A549 (cell line): ENCODE results near the gene INO80. TPM values are rescaled to one million over a fixed set of nuclear protein-coding genes. Genes with fewer than 3 reads are reported as not detected.

Experiments used
- ATAC-seq, 2 experiments: fragments of 200-7000 bp in 1 of 2; fragments of >200 bp in 1 of 2; cut with Nextera tagmentation in 1 of 2; cut with Tn5 transposase in 1 of 2; 3 replicates each; pipeline versions ENCODE4 v1.8.0 to v1.9.1; 2018 to 2020; ENCODE audit warnings: mild to moderate bottlenecking in 1 of 2, moderate library complexity in 1 of 2
- CTCF ChIA-PET: fragments of 300-600 bp; sonication (Branson Sonifier 250); formaldehyde crosslinking; extraction: SDS; loops from one replicate; lab custom pipeline; 2021; ENCODE audit warnings: antibody characterized with exemption, inconsistent platforms; lab: Yijun Ruan, JAX
- POLR2A ChIA-PET: fragments of 350-600 bp; formaldehyde crosslinking; extraction: SDS; loops from one replicate; lab custom pipeline; 2021; ENCODE audit warnings: antibody characterized with exemption, inconsistent platforms; lab: Yijun Ruan, JAX
- DNase-seq, 2 experiments: peaks; one replicate each; pipeline versions ENCODE4 v3.0.0 to v3.0.0-alpha.2; 2011 to 2016; ENCODE audit warnings: low read depth in 1 of 2, low spot score in 1 of 2
- FAIRE-seq: peaks from 2 replicates; lab custom pipeline; 2011; peaks lifted over from hg19 to GRCh38; lab: Jason Lieb, UNC
- H3K27ac ChIP-seq, 2 experiments: fragments of >200 bp; sonication (Bioruptor Twin); formaldehyde crosslinking; 3 replicates each; pipeline ENCODE4 v1.5.1; 2016 to 2017
- H3K4me1 ChIP-seq: fragments of >200 bp; sonication (Bioruptor Twin); formaldehyde crosslinking; 3 replicates; pipeline ENCODE4 v1.6.1; 2016
- H3K4me2 ChIP-seq: fragments of >200 bp; sonication (Bioruptor Twin); formaldehyde crosslinking; 3 replicates; pipeline ENCODE4 v1.6.1; 2016
- H3K4me3 ChIP-seq: fragments of >200 bp; sonication (Bioruptor Twin); formaldehyde crosslinking; 3 replicates; pipeline ENCODE4 v1.5.1; 2016
- H3K9me3 ChIP-seq: fragments of >200 bp; sonication (Bioruptor Twin); formaldehyde crosslinking; 3 replicates; pipeline ENCODE4 v1.6.1; 2016
- CBX8 ChIP-seq: fragments of 200-600 bp; sonication (generic); IDR thresholded peaks from 2 replicates; pipeline ENCODE4 v1.6.1; 2016
- CEBPB ChIP-seq, 2 experiments: fragments of >200 bp in 1 of 2; sonication (Bioruptor Twin) in 1 of 2; formaldehyde crosslinking in 1 of 2; IDR thresholded peaks; 2 replicates each; pipeline ENCODE4 v1.6.1; 2012 to 2016
- EHF ChIP-seq: fragments of 250-450 bp; sonication (Bioruptor Pico); IDR thresholded peaks from 2 replicates; pipeline ENCODE4 v1.5.0; 2020; ENCODE audit warnings: mild to moderate bottlenecking
- EP300 ChIP-seq, 2 experiments: fragments of >200 bp; sonication (Bioruptor Twin); formaldehyde crosslinking; IDR thresholded peaks; 2 replicates in 1 of 2; 3 replicates in 1 of 2; pipeline ENCODE4 v1.6.1; 2016 to 2017
- FOSB ChIP-seq: fragments of 250-450 bp; sonication (Bioruptor Pico); IDR thresholded peaks from 2 replicates; pipeline ENCODE4 v1.5.0; 2020; ENCODE audit warnings: mild to moderate bottlenecking, moderate library complexity
- FOSL2 ChIP-seq, 2 experiments: fragments of 450-650 bp in 1 of 2; fragments of >200 bp in 1 of 2; sonication (Bioruptor Twin) in 1 of 2; formaldehyde crosslinking; IDR thresholded peaks; 2 replicates each; pipeline versions ENCODE4 v1.5.0 to v1.6.1; 2016 to 2020; ENCODE audit warnings: mild to moderate bottlenecking in 1 of 2, moderate library complexity in 1 of 2
- GATA3 ChIP-seq: IDR thresholded peaks from 2 replicates; pipeline ENCODE4 v1.6.1; 2012; ENCODE audit warnings: borderline replicate concordance
- HOXB13 ChIP-seq: fragments of 250-450 bp; sonication (Bioruptor Pico); IDR thresholded peaks from 2 replicates; pipeline ENCODE4 v1.5.0; 2020; ENCODE audit warnings: low read depth, mild to moderate bottlenecking, moderate library complexity
- JUN ChIP-seq, 2 experiments: fragments of >200 bp; sonication (Bioruptor Twin); formaldehyde crosslinking; IDR thresholded peaks; 2 replicates in 1 of 2; 3 replicates in 1 of 2; pipeline ENCODE4 v1.6.1; 2016 to 2017
- JUNB ChIP-seq: fragments of >200 bp; sonication (Bioruptor Twin); formaldehyde crosslinking; IDR thresholded peaks from 2 replicates; pipeline ENCODE4 v1.6.1; 2016
- KDM1A ChIP-seq: fragments of 200-600 bp; sonication (generic); IDR thresholded peaks from 2 replicates; pipeline ENCODE4 v1.6.1; 2016; ENCODE audit warnings: low read depth, mild to moderate bottlenecking
- MAFK ChIP-seq: fragments of 450-650 bp; IDR thresholded peaks from 2 replicates; pipeline ENCODE4 v1.6.1; 2014; ENCODE audit not compliant: partially characterized antibody
- MAZ ChIP-seq: fragments of 150-350 bp; IDR thresholded peaks from 2 replicates; pipeline ENCODE4 v1.6.1; 2014; ENCODE audit warnings: antibody characterized with exemption, low read depth, low read length, borderline replicate concordance
- POLR2AphosphoS2 ChIP-seq: conservative IDR thresholded peaks from 2 replicates; pipeline ENCODE4 v1.6.1; 2012; ENCODE audit warnings: low read length, improper control_type of control experiment, inconsistent platforms
- RCOR1 ChIP-seq: fragments of 150-350 bp; IDR thresholded peaks from 2 replicates; pipeline ENCODE4 v1.6.1; 2014; ENCODE audit warnings: antibody characterized with exemption, low read length, low read depth
- REST ChIP-seq: fragments of 200-600 bp; sonication (generic); IDR thresholded peaks from 2 replicates; pipeline ENCODE4 v1.6.1; 2016; ENCODE audit warnings: antibody characterized with exemption, mild to moderate bottlenecking, moderate library complexity
- RNF2 ChIP-seq: fragments of 200-600 bp; sonication (generic); IDR thresholded peaks from 2 replicates; pipeline ENCODE4 v1.6.1; 2016; ENCODE audit warnings: low read depth, mild to moderate bottlenecking, antibody characterized with exemption, moderate library complexity, borderline replicate concordance
- ZNF302 ChIP-seq: fragments of 250-450 bp; sonication (Bioruptor Pico); IDR thresholded peaks from 2 replicates; pipeline ENCODE4 v1.9.0; 2021; ENCODE audit warnings: inconsistent platforms, mild to moderate bottlenecking, moderate library complexity
- WGBS: methylation state at CpG from one replicate; pipeline ENCODE4 v1.1.6; 2017; ENCODE audit errors: missing lambda C conversion rate; 5-methylcytosine and 5-hydroxymethylcytosine counted together
- polyA plus RNA-seq, 4 experiments: library from polyadenylated mRNA; depleted of rRNA in 3 of 4; stranded (reverse); fragments of >200 nt; fragmentation: RNase III in 1 of 4; extraction: RNeasy Plus Mini Kit Qiagen cat#74134 plus additional on column Dnase treatment in 1 of 4; gene quantifications; 2 replicates in 3 of 4; 3 replicates in 1 of 4; pipeline ENCODE4 v1.2.3, GENCODE V29; 2011 to 2017
- TF ChIP-seq, protein P1 (sequence below): fragments of 450-650 bp; IDR thresholded peaks from 2 replicates; pipeline ENCODE4 v1.6.1; 2014; ENCODE audit warnings: antibody characterized with exemption
- TF ChIP-seq, protein P2 (sequence below): IDR thresholded peaks from 2 replicates; pipeline ENCODE4 v1.6.1; 2012
- TF ChIP-seq, protein P3 (sequence below): fragments of >200 bp; sonication (Bioruptor Twin); formaldehyde crosslinking; IDR thresholded peaks from 2 replicates; pipeline ENCODE4 v1.6.1; 2016

The INO80 gene
- polyA plus RNA-seq, 2 of the 4 experiments (the other 2 are of a cell fraction): 6.7 to 10.9 TPM

- H3K27ac ChIP-seq: peak overlapping the region; percentile 72 to 76
- no peaks in the 10 kb centered on the region for H3K9me3 ChIP-seq
- TF ChIP-seq FOSL2 (IDR thresholded peaks at IDR 0.05) (no peak), FOSL2 (CRISPR knock-in tag; IDR thresholded peaks at IDR 0.05) (no peak), JUN (IDR thresholded peaks at IDR 0.05) (no peak), RCOR1 (no peak), ZNF302 (CRISPR knock-in tag) (no peak)
- TF ChIP-seq, protein P1, sequence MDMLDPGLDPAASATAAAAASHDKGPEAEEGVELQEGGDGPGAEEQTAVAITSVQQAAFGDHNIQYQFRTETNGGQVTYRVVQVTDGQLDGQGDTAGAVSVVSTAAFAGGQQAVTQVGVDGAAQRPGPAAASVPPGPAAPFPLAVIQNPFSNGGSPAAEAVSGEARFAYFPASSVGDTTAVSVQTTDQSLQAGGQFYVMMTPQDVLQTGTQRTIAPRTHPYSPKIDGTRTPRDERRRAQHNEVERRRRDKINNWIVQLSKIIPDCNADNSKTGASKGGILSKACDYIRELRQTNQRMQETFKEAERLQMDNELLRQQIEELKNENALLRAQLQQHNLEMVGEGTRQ: peak; percentile 46
- DNase-seq (peak in 1 of 2 experiments; percentile 57), FAIRE-seq (no peak), ATAC-seq (peak in 1 of 2 experiments; percentile 74; a peak in 3 of 6 replicates)
- no peak overlapping the region for H3K4me3 ChIP-seq
- peaks cover 46% of the 10 kb centered on the region for H3K4me1 ChIP-seq
- CTCF ChIA-PET: interaction anchor here (1.4 kb wide), 2 partner anchors 59 to 96 kb away, joined by 3 to 5 read pairs; no protein-coding TSS in a partner anchor
- WGBS: 47% methylated on average over 5 of the region's 5 CpGs
- peak overlapping the region; percentile 60 for H3K4me2 ChIP-seq
- POLR2A ChIA-PET: no interaction called here
These were observed 114.4 kb downstream of the INO80 start for GRCh38 chr15:41001524-41002214.

- TF ChIP-seq MAFK (peak; percentile 54), REST (no peak), CEBPB (IDR thresholded peaks at IDR 0.05) (peak in 1 of 2 experiments; percentile 59; a peak in 2 of 4 replicates), JUN (IDR thresholded peaks at IDR 0.05) (peak in 1 of 2 experiments; percentile 41; a peak in 1 of 5 replicates), EP300 (IDR thresholded peaks at IDR 0.05) (peak in 1 of 2 experiments; percentile 61; a peak in 1 of 5 replicates), GATA3 (peak; percentile 60; the same call in 1 of the 2 replicates), FOSL2 (IDR thresholded peaks at IDR 0.05) (peak; percentile 6; the same call in 1 of the 2 replicates), FOSL2 (CRISPR knock-in tag; IDR thresholded peaks at IDR 0.05) (peak; percentile 87), JUNB (peak; percentile 56; the same call in 1 of the 2 replicates), KDM1A (no peak), CBX8 (no peak)
- TF ChIP-seq, protein P2, sequence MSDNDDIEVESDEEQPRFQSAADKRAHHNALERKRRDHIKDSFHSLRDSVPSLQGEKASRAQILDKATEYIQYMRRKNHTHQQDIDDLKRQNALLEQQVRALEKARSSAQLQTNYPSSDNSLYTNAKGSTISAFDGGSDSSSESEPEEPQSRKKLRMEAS: 0 out of 2 replicates have a peak, but pooled peaks have one; percentile 20
- ATAC-seq: peak; percentile 88 to 89
- FAIRE-seq: peak; percentile 89
- Histone ChIP-seq H3K4me3 (no peak overlapping the region), H3K4me2 (peak overlapping the region; percentile 70), H3K27ac (peak overlapping the region; percentile 71 to 72; a peak in 5 of 6 replicates), H3K9me3 (no peaks in the 10 kb centered on the region), H3K4me1 (peaks cover 49% of the 10 kb centered on the region)
- WGBS: 2% methylated on average over 4 of the region's 4 CpGs
- DNase-seq: peak; percentile 39 to 82
- POLR2A ChIA-PET: no interaction called here
- CTCF ChIA-PET: interaction anchor here (0.6 to 1.0 kb wide), 3 partner anchors 54 to 604 kb away, joined by 3 to 4 read pairs (median 3); no protein-coding TSS in a partner anchor
These were observed 116.9 kb downstream of the INO80 start for GRCh38 chr15:40999190-40999589.

GRCh38 chr15:40995656-40996055, 120.4 kb downstream of the INO80 start:
- H3K4me2 ChIP-seq: no peak overlapping the region
- FAIRE-seq (no peak), DNase-seq (no peak), ATAC-seq (no peak)
- no peak overlapping the region for H3K27ac ChIP-seq
- WGBS: 94% methylated on average over 3 of the region's 3 CpGs
- POLR2A ChIA-PET: no interaction called here
- no peaks in the 10 kb centered on the region for H3K9me3 ChIP-seq
- H3K4me3 ChIP-seq: no peak overlapping the region
- H3K4me1 ChIP-seq: peaks cover 32% of the 10 kb centered on the region
- CTCF ChIA-PET: interaction anchor here (0.6 to 0.8 kb wide), 2 partner anchors 40 to 91 kb away, joined by 3 to 4 read pairs; no protein-coding TSS in a partner anchor
- TF ChIP-seq FOSB (CRISPR knock-in tag): no peak
- TF ChIP-seq EHF (CRISPR knock-in tag): no peak
- no peak for TF ChIP-seq POLR2AphosphoS2
- no peak for TF ChIP-seq MAZ
- no peak for TF ChIP-seq REST
- TF ChIP-seq, protein P1: no peak
- TF ChIP-seq, protein P2: no peak
- no peak for TF ChIP-seq RNF2
- TF ChIP-seq HOXB13 (CRISPR knock-in tag): no peak
- TF ChIP-seq, protein P3, sequence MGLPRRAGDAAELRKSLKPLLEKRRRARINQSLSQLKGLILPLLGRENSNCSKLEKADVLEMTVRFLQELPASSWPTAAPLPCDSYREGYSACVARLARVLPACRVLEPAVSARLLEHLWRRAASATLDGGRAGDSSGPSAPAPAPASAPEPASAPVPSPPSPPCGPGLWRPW: no peak
